Upper lobe of right lung (tissue), 1 donor: ENCODE data around the gene OR1Q1. TPM values are rescaled to one million over a fixed set of nuclear protein-coding genes. Genes with fewer than 3 reads are reported as not detected.

Source experiments
- ATAC-seq: fragments of 200-7000 bp; cut with Tn5 transposase; one replicate; pipeline ENCODE4 v1.9.1; 2020; ENCODE audit warnings: mild to moderate bottlenecking, moderate library complexity
- DNase-seq: peaks from one replicate; pipeline ENCODE4 v3.0.0-alpha.2; 2020
- H3K27ac ChIP-seq: fragments of 200-600 bp; one replicate; pipeline ENCODE4 v1.8.0; 2022
- H3K27me3 ChIP-seq: fragments of 200-600 bp; one replicate; pipeline ENCODE4 v1.8.0; 2022; ENCODE audit warnings: mild to moderate bottlenecking
- H3K36me3 ChIP-seq: fragments of 200-600 bp; one replicate; pipeline ENCODE4 v1.8.0; 2022
- H3K4me1 ChIP-seq: fragments of 200-600 bp; one replicate; pipeline ENCODE4 v1.8.0; 2022
- H3K4me3 ChIP-seq: fragments of 200-600 bp; one replicate; pipeline ENCODE4 v1.8.0; 2022; ENCODE audit warnings: mild to moderate bottlenecking
- H3K9me3 ChIP-seq: fragments of 200-600 bp; one replicate; pipeline ENCODE4 v1.8.0; 2022
- intact Hi-C: fragments of 100-400 bp; cut with DNase I; formaldehyde crosslinking; loops from one replicate; pipeline ENCODE4 v1.11.0; 2022
- total RNA-seq: library from RNA; stranded (reverse); fragmentation: NEBNext Ultra II Directional; extraction: Animal tissue kit (Norgen Biotek cat#: 25700); gene quantifications from one replicate; pipeline ENCODE4 v1.2.1, GENCODE V29; 2021
- TF ChIP-seq, protein P1 (sequence below): fragments of 200-600 bp; IDR thresholded peaks from one replicate; pipeline ENCODE4 v1.8.0; 2022; ENCODE audit warnings: antibody characterized with exemption
- donor health status: DM: no; HTN: yes; CAD: no; lungs with severe emphysema.

The OR1Q1 gene
- total RNA-seq, 1 donor from 2014 or later = not detected

DNA sequence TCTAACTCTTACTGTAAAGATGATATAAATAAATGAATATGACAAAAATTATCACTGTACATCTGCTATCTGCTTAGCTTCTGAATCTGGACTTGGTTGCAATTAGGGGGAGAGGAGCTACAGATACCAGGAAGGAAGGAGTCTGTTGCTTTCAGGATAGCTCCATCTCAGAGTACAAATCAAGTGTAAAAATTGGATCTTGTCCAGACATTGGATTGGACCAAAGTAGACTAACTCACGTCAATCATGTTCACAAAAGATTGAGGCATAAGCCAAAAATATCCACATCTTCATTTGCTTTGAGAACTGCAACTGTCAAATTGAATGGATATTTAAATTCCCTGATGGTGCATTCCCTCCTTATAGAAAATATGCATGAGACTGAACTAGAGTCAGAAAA lies 8.8 kb upstream of the OR1Q1 start:
- no peaks in the 10 kb centered on the region for H3K4me1 ChIP-seq
- no peak overlapping the region for H3K27ac ChIP-seq
- H3K27me3 ChIP-seq = no peaks in the 10 kb centered on the region
- H3K36me3 ChIP-seq = no peaks in the 10 kb centered on the region
- ATAC-seq (no peak), DNase-seq (no peak)
- no peak overlapping the region for H3K4me3 ChIP-seq
- TF ChIP-seq, protein P1, sequence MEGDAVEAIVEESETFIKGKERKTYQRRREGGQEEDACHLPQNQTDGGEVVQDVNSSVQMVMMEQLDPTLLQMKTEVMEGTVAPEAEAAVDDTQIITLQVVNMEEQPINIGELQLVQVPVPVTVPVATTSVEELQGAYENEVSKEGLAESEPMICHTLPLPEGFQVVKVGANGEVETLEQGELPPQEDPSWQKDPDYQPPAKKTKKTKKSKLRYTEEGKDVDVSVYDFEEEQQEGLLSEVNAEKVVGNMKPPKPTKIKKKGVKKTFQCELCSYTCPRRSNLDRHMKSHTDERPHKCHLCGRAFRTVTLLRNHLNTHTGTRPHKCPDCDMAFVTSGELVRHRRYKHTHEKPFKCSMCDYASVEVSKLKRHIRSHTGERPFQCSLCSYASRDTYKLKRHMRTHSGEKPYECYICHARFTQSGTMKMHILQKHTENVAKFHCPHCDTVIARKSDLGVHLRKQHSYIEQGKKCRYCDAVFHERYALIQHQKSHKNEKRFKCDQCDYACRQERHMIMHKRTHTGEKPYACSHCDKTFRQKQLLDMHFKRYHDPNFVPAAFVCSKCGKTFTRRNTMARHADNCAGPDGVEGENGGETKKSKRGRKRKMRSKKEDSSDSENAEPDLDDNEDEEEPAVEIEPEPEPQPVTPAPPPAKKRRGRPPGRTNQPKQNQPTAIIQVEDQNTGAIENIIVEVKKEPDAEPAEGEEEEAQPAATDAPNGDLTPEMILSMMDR = no peak
- intact Hi-C loops = no loop called here
- no peaks in the 10 kb centered on the region for H3K9me3 ChIP-seq

DNA sequence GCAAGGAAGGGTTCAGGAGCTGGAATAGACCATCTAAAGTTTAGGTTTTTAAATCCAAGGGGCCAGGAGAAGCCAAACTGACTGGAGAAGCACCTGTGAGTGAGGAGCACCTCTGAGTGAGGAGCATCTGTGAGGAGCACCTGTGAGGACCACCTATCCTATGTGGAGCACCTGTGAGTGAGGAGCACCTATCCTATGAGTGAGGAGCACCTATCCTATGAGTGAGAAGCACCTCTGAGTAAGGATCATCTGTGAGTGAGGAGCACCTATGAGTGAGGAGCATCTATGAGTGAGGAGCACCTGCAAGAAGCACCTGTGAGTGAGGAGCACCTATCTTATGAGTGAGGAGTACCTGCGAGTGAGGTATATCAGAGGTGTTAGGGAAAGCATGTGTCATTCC lies 8.0 kb upstream of the OR1Q1 start:
- intact Hi-C loops = no loop called here
- no peaks in the 10 kb centered on the region for H3K9me3 ChIP-seq

DNA sequence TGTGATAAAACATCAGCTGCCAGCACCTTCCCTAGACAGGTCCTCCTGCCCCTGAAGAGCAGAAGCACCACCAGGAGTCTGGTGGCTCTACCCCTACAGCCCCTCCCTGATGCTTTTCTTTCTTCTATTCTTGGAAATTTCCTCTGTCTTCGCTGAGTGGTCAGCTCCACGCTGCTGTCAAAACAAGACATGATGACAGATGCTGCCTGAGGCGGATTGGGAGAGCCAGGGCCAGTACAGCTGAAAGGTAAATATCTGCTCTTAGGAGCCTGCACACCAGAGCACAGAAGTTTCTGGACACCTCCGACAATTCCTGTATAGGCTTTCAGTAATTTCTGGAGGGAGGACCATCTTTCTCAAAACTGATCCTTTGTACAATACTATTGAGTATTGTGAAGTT lies 4.7 kb upstream of the OR1Q1 start:
- DNase-seq = no peak
- intact Hi-C loops = no loop called here
- H3K4me3 ChIP-seq = no peak overlapping the region
- no peaks in the 10 kb centered on the region for H3K27me3 ChIP-seq
- H3K9me3 ChIP-seq = no peaks in the 10 kb centered on the region
- ATAC-seq = no peak
- H3K36me3 ChIP-seq = no peaks in the 10 kb centered on the region
- no peaks in the 10 kb centered on the region for H3K4me1 ChIP-seq
- H3K27ac ChIP-seq = no peak overlapping the region
- TF ChIP-seq, protein P1 = no peak

More for the DNA sequence above, 8.0 kb upstream of the OR1Q1 start:
- DNase-seq = no peak
- no peak for ATAC-seq
- Histone ChIP-seq H3K36me3 (no peaks in the 10 kb centered on the region), H3K4me1 (no peaks in the 10 kb centered on the region), H3K27ac (no peak overlapping the region), H3K4me3 (no peak overlapping the region), H3K27me3 (no peaks in the 10 kb centered on the region)
- TF ChIP-seq, protein P1 = no peak

DNA sequence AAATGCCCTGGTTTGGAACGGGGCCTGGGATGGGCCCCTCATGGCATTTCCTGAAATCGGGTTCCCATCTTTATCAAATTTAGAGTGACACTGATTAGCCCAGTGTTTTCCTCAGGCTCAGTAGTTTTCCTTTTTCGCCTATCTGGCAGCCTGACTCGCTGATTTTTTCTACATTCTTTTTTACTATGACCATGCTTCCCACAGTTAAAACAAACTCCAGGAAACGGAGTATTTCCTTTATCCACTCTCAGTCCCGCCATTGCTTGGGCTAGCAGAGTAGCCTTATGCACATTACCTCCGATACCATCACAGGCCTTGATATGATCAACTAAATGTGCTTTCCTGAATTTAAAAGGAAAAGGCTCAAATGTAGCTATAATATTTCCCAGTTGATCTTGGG lies 5.5 kb downstream of the OR1Q1 start:
- ATAC-seq (no peak), DNase-seq (no peak)
- no peak overlapping the region for H3K4me3 ChIP-seq
- no peaks in the 10 kb centered on the region for H3K36me3 ChIP-seq
- no peaks in the 10 kb centered on the region for H3K9me3 ChIP-seq
- no peaks in the 10 kb centered on the region for H3K4me1 ChIP-seq
- intact Hi-C loops = no loop called here
- no peaks in the 10 kb centered on the region for H3K27me3 ChIP-seq
- no peak overlapping the region for H3K27ac ChIP-seq
- TF ChIP-seq, protein P1 = no peak

DNA sequence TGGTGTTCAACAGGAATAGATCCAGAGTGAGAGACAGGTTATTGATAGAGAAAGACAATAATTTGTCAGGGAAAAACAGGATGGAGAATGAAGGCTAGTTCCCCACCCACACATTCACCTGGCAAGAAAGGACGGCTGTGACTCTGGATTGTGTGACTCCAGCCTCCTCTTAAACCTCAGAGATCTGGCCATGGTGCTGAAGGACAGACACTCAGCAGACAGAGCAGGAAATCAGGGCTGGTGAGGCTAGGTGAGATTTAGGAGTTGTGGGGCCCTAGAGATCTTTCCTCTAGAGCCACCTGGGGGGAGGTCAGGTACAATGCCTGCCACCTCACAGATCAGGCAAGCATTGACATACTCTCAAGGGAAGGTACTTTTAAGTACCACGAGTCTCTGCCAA lies 27.7 kb downstream of the OR1Q1 start:
- intact Hi-C loops = no loop called here
- H3K4me3 ChIP-seq = no peak overlapping the region
- H3K36me3 ChIP-seq = no peaks in the 10 kb centered on the region
- TF ChIP-seq, protein P1 = no peak
- no peaks in the 10 kb centered on the region for H3K4me1 ChIP-seq
- H3K27me3 ChIP-seq = no peaks in the 10 kb centered on the region
- H3K9me3 ChIP-seq = no peaks in the 10 kb centered on the region
- DNase-seq = no peak
- ATAC-seq = no peak
- H3K27ac ChIP-seq = no peak overlapping the region

DNA sequence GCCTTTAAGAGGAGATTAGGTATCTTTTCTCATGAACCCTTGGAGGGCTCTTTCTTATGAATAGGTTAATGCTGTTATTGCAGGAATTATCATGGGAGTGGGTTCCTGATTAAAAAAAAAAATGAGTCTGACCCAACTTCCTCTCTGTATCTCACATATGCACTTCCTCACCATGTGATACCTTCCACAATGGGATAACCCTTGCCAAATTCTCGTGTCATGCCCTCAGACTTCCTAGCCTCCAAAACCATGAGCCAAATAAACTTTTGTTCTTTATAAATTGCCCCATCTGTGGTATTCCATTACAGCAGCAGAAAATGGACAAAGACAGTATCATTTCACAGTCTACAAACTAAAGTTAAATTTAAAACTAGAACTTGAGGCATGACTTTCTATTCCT lies 41.8 kb downstream of the OR1Q1 start:
- intact Hi-C loops = no loop called here
- Histone ChIP-seq H3K36me3 (no peaks in the 10 kb centered on the region), H3K27ac (no peak overlapping the region), H3K4me3 (no peak overlapping the region), H3K27me3 (no peaks in the 10 kb centered on the region), H3K4me1 (no peaks in the 10 kb centered on the region), H3K9me3 (no peaks in the 10 kb centered on the region)
- ATAC-seq (no peak), DNase-seq (no peak)
- TF ChIP-seq, protein P1 = no peak
